Measurements from ENCODE around the gene CETN1. TPM values are rescaled to one million over a fixed set of nuclear protein-coding genes. Genes with fewer than 3 reads are reported as not detected.

The CETN1 gene
- total RNA-seq: not detected

DNA sequence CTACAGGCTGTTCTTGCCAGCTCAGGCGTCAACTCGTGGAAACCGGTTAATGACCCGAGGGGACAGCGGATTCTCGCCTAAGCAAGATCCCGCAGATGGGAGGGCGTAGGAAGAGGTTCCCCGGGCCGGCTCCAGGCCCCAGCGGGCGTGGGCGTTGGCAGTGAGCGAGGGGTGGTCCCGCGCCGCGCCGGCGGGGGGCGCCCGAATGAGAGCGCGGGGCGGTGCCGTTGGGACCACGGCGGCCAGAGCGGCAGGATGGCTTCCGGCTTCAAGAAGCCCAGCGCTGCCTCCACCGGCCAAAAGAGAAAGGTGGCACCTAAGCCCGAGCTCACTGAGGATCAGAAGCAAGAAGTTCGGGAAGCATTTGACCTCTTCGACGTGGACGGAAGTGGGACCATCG lies at the start of gene CETN1:
TSS of gene CETN1 (plus strand) at position 227 of the 400 bp plus-strand sequence. CDS start at position 256, 29 bp downstream.
- no peak for DNase-seq

DNA sequence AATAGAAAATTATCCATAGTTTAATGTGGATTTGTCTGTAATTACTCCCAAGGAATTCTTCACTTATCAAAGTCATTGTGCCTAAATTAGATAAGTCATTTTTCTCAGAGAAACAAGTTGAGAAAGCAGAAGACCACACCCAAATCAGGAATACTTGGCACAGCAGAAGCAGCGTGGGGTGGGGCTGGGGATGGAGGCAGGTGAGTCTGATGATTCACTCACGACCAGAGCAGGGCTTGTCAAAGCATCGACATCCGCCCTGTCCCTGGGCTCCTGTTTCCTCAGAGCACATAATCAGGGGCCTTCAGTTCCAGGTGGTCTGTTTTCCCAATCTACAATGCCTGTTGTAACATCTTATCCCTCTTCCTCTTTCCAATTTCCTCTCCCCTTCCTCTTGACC lies 48.2 kb upstream of the CETN1 start:
- no peak for DNase-seq

DNA sequence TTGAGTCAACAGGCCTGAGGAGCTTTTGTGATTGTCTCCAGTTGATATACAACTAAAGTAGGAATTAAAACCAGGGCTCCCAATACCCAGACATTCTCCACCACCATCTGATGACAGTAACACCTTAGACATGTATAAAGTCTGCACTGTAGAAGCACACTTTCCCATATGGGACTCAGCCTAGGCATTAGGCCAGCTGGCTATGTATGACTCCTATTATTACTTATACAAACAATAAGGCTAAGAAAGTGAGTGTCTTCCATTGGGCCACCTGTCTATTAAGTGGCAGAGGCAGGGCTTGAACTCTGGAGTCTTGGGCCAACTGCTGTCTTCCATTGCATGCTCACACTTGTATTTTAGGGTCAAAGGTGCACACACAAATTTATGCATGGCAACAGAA lies 47.5 kb upstream of the CETN1 start:
- no peak for DNase-seq

DNA sequence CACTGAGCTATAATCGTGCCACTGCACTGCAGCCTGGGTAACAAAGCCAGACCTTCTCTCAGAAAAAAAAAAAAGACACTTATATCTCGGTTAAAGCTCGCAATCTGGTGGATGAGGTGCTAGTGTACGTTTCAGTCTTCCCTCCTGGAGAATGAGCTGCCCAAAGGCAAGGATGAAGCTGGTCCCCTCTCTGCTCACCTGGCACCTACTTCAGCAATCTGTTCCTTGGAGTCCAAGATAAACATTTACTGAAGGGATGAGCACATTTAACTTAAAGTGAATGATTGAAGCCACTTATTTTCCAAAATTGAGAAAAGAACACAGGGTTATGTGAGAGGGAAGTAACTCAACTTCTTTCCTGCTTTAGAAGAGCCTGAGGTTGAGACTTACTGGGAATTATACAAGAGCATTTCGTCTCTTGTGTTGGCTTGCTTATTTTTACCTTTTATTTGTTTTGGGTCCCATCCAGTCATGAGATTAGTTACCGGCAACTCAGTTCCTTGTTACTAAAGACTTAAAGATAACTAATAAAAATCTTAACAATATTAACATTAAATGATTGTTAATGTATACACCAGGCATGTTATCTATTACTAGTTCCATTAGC lies 46.1 kb upstream of the CETN1 start:
- no peak for DNase-seq

DNA sequence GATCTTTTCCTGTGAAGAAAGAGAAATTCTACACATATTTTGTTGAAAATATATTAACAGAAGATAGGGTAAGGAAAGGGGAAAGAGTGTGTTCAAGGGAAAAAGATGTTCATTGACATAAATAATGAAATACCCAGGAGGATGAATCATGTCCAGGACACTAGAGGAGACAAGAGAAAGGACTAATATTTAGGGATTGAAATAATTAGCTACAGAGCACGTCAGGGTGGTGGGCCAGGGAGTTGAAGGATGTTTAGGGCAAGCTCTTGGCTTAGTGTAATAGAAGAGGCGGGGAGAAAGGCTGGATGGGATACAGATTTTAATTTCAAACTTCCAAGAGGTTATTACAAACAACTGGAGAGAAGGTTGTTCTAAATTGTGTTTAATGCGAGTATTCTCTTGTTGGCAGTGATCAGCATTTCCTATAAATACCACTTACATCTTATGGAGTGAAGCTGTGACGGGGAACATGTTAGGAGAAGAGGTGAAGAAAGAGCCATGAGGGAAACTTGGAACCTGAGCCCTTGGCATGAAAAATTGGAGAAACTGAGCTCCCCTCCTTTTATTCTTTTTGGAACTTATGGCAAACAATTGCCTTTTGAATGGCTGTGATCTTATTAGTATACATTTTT lies 36.6 kb upstream of the CETN1 start:
- DNase-seq: no peak

DNA sequence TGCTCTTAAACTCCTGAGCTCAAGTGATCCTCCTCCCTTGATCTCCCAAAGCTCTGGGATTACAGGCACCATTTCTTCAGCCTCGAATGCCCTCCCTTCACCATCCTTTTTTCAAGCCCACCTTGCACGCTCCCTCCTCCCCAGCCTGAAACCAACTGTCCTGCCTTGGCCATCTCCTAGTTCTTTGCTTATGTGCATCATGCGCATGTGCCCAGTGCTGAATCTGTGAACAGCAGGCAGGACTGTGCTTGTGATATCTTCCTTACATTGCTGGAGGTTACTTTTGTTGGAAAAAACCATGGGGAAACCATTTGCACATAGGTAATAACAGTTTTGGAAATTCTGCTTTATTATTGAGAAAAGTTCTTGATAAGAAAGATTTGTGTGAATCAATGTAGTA lies 30.2 kb upstream of the CETN1 start:
- DNase-seq: no peak

DNA sequence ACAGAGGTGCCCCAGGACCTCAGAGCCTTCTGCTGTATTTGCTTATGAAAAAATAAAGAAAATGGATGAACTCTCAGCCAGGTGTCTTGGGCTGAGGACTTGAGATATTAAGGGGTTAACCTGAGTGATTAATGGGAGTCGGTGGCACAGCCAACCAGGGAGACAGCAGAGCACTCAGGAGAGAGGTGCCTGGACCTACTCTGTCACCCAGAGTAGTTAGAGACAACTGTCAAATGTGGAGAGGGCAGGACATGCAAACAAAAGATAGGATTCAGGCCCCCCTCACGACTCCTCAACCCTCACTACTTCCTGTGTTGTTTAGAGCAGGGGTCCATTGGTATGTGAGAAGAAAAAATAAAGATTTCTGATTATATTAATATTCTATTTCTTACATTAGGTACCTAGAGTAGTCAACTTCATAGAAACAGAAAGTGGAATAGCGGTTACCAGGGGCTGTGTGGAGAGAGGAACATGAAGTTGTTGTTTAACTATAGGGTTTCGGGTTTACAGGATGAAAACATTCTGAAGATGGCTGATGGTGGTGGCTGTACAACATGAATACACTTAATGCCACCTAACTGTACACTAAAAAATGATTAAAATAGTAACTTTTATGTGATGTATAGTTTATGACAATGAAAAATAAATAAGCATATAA lies 28.6 kb upstream of the CETN1 start:
- no peak for DNase-seq

DNA sequence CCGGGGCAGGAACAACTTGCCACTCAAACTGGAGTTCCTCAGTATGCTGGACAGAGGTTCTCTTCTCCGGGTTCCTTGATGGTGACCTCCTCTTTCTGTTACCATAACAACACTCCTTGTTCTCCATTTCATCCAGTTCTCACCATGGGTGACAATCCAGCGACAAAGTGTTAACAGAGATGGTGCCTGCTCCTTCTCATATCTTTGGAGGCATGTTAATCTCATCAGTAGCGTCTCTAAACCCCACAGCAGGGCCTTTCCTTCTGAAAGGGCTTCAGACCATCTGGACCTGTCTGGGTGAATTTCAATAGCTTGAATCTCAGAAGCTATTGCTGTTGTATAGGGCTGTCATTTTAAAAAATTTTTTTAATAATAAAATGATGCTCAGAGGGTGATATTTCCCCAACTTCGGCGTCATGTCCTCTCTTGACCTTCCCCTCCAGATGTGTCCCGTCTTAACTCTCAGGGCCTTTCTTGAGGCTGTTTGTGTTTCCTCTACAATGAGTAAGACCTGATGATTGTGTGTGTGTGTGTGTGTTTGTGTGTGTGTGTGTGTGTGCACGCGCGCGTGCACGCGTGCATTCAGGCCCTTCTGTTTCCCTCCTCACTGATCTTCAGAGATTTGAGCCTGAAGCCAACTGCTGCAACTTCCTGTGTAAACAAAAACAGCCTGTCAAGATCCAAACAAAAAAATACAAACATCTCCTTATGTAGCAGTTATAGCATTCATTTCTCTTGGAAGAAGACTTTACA lies 24.3 kb upstream of the CETN1 start:
- no peak for DNase-seq

DNA sequence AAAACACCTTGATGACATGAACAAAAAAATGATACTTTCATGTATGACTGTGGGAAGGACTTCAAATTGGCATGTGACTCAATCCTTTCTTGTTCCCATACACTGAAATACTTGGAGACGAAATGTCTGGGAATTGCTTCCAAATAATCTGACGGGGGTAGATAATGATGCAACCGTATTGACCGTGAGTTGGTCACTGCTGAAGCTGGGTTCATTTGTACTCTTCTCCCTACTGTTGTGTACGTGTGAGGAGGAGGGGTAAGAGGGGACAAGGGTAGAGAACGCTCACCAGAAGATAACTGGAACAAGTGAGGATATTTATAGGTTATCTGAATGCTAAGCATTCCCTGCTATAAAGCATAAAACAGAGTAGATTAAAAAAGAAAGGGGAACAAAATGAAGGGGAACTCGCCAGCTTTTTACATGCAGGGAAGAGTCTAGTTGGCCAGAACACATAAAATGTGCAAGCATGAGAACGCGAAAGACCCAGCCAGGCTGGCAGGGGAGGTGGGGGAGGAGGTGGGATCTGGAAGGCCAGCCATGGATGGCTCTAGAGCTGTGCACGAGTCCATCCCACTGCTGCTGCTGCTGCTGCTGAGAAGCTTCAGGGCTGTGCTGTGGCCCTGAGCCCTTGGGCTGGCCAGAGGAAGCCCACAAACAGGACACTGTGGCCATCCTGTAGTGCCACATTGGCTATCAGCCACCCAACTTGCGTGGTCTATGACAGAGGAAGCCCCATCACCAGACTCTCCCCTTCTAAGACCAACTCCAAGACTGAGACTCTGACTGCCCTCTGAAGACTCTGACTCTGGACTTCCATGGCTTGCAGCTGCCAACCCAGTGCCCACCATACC lies 15.2 kb upstream of the CETN1 start:
- no peak for DNase-seq

DNA sequence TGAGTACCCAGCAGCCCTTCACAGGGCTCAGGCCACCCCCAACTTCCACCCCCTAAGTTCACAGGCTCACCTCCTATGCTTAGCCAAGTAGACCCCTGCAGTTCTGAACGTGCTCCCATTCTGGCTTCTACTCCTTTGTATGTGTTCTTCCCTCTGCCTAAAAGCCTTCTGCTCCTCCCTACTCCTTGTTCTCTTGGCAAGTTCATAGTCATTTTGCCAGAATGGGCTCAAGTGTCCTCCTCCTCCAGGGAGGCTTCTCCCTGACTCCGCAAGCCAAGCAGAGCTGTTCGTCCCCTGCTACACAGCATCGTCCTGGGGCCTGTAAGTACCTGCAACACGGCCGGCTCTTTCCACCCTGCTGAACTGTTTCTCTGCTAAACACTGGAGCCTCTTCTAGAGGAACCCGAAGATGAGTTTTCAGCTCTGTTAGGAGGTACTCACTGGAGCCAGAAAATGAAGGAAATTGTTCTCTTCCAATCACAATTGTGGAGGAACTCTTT lies 14.6 kb upstream of the CETN1 start:
- no peak for DNase-seq

DNA sequence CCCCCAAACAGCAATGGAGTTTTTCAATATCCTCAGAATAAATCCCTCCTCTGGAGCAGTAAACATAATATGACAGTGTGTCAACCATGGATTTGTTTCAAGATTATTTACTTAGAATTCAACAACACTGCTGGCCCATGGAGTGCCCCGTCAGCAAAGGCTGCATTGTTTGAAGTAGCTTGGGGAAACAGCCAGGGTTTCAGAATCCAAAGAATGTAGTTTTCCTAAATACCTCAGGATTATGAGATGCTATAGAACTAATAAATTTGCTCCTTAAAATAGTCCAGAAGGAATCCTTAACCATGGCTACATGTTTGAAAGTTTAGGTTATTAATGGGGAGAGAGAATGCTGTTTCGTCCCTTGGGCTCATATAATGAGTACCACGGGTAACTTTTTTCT lies 13.1 kb upstream of the CETN1 start:
- DNase-seq: no peak

DNA sequence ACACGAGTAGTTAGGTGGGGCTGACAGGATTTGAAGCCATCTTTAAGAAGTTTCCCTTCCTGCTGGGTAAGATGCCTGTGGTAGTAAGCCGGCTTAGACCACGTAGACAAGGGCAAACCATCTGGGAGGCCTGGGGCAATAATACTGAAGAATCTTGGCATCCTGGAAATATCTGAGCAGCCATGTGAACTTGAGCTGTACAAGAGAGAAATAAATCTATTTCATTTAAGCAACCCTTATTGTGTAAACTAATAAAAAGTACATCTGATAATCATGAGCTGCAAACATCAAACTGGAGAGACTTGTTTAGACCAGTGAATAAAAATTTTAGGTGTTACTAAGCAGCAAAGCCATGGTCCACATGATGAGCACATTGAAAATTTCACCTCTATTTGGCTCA lies 11.4 kb upstream of the CETN1 start:
- no peak for DNase-seq

DNA sequence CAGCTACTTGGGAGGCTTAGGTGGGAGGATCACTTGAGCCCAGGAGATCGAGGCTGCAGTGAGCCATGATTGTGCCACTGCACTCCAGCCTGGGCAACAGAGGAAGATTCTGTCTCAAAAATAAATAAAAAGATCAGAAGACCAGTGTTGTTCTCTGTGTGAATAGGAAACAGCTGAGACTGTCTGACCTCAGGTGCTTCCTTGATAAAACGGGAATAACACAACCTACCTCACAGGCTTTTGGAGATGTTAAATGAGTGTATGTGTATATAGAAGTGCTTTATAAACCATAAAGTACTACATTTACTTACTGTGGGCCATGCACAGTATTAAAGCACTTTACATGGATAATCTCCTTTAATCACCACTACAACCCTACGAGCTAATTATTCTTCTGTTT lies 9.9 kb upstream of the CETN1 start:
- DNase-seq: no peak

DNA sequence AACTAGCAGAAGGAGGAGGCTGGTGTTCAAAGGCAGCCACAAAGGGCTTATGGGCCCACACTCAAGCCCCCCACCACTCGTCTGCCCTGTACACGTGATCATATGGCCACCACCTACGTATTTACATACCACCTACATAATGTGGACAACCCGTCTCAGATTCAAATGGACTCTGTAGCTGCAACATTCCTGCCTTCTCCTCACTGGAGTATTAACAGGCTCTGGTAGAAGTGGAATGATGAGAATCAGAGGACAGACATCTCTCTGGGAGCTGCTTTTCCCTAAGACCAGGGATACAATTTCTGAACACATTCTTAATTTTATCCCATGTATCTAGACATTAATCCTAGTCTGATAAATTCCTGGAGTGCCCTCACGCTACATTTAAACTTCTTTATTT lies 9.5 kb upstream of the CETN1 start:
- DNase-seq: no peak

DNA sequence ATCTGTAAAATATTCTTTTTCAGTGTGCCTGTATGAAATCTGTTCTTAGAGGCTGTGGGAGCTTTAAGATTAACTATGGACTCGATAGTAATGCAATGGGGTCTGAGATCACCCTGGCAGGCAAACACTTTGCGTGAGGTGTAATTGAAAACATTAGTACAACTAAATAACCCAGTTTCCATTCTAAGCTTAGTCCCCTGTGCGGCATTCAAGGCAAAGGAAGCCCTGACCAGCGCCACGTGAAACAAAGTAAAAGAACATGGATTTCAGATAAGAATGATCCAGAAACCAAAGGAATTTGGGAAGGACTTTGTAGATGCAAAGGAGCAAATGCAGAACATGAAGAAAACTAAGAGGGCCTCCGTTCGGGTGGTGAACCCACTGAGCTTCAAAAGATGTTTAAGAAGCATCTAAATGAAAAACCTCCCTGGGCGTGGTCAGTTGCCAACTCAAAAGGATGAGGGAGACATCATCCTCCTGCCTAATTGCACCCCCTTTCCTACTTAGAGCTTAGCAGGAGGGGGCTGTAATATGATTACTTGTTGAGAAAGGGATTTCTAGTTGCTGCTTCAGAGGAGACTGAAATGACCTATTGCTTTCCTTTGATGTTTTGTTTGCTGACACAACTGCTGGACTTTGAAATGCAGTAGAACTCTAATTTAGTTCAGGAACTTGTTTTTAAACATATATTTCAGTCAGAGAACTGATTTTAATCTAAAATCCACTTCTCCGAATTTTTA lies 7.9 kb upstream of the CETN1 start:
- DNase-seq: no peak

DNA sequence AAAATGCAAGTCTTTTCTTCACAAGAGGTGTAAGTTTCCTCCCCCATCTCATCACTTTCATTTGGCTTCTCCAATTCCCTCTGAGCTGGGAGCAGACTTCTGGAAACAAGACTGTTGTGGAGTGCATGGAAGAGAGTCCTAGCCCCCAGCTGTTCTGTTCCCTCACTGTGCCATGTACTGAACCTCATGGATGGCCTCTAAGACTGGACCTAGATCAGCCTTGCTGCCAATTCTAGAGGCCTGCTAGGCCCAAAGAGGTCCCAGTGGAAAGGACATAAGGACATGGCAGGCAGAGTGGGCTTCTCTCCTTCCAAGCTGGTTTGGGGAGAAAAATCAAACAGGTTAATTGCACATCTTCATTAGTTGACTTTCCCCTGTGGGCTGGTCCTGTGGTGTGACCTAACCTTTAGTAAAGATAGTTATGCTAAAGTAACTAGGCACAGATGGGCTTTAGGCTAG lies 7.3 kb upstream of the CETN1 start:
- no peak for DNase-seq

DNA sequence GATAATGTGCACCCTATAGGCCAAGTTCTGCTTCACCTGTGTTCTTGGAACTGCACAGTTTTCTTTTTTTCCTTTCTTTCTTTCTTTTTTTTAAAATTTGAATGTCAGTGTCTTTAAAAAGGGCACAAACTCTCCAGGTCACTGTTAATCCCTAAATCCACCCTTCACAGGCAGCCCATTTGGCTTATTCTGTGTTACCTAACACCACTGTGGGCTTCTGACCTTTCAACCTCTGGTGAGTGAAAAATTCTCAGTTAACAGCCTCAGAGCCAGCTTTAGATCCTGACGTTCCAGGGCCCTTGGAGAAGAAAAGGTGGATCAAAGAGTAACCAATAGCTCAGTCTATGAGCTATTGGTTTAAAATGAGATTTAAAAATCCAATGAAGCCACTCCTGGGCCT lies 6.8 kb upstream of the CETN1 start:
- DNase-seq: no peak

DNA sequence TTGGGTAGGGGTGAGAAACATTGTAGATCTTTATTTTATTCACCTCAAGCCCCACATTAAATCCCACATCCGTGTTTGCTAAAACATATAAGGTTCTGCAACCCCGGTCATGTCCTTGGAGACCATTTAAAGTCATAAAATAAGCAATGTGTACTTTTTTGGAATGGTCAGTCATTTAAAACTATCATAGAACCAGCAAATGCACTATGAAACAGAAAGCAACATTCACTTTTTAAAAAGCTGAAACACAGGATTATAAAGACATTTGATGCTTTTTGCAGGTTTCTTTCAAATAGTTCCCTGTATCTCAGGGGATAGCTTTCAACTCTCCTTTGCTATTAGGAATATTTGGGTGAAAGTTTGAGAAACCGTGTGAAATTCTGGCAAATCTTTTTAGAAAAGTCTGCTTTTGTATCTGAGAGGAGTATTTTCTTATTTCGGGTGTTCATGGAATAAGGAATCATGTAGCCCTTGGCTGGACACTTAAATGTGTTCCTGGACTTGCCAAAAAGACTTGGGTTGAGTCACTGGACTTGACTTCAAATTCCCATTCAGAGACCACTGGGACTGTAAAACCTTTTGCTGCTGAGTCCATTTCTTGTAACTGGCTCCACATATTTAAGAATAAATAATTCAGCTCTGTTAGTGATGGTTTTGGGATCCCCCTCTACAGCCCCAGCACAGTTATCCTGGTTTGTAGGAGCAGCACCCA lies 5.9 kb upstream of the CETN1 start:
- no peak for DNase-seq

DNA sequence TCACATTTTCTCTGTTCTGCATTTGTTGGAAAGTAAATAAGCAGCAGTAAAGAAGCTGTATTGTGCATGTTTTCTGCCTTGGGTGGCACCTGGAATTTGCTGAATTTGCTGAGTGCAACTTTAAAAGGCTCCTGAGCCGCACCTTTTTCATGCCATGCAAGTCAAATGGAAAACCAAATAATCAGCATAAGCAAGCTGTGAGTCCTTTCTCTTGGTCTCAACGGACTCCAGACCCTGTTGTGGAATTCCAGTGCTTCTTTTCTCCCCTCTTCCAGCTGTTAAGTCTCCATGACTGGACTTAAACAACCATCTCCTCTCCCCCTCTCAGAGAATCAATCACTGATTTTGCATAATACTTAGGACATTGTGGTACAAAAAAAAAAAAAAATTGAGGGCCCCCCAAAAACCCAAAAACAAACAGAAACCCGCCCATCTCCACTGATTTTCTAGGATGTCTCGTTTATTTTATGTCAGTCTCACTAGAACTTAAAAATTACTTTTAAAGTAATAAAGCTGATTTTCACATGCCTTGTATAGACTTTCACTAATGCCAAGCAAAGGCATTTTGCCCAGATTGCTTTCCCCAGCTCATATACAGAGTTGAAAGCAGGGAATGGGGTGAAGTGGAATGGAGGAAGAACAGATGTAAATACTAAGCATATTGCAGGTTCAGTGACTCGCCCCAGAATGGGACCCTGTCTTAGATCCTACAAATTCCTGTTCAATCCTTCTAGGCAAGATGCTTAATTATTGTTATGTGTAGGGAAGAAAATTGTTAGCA lies 5.1 kb upstream of the CETN1 start:
- DNase-seq: no peak

DNA sequence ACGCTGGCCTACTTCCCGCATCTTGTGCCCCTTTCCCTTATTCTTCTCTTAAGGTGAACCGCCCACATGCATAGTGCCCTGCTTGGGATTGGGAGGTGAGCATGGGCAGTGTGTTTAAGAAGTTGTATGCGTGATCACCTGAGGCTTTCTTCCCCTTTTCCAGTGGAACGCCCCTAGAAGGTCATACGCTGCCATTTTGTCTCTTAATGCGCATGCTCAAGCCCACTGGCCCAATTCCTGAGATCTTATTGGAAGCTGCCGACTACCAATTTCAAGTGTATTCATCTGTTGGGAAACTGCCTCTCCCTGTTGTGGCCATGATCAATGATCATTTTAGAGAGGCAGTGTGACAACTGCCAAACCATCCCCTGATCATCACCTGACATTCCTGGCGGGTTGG lies 3.3 kb upstream of the CETN1 start:
- DNase-seq: no peak
